ENCODE data around the gene TMEM130. TPM values are rescaled to one million over a fixed set of nuclear protein-coding genes. Genes with fewer than 3 reads are reported as not detected.
"Not testable (repeated sequence)": the region's sequence is repeated elsewhere in the genome, so short reads cannot be mapped to it uniquely, and the experiment has no call there.

Gene TMEM130
- total RNA-seq, 1 donor from 2014 or later, result not detected

- no peak for ATAC-seq
These were observed 7.3 kb upstream of the TMEM130 start for GRCh38 chr7:98877146-98877545.

GRCh38 chr7:98875501-98875900 lies 5.7 kb upstream of the TMEM130 start:
- ATAC-seq, result no peak

DNA sequence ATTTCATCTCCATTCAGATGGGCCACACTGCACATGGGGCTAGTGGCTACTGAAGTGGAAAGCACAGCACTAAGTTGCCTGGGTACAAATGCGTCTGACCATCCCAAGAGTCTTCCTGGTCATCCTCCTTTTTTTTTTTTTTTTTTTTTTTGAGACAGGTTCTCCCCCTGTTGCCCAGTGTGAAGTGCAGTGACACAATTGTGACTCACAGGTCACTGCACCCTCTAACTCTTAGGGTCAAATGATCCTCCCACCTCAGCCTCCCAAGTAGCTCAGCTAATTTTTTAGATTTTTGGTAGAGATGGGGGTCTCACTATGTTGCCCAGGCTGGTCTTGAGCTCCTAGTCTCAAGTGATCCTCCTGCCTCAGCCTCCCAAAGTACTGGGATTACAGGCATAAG lies 5.1 kb upstream of the TMEM130 start:
- no peak for ATAC-seq

GRCh38 chr7:98873610-98874009 lies 3.8 kb upstream of the TMEM130 start:
- ATAC-seq, result not testable (repeated sequence)

- no peak for ATAC-seq
These were observed 2.6 kb upstream of the TMEM130 start for GRCh38 chr7:98872328-98872924.

GRCh38 chr7:98870807-98871491 lies 1.1 kb upstream of the TMEM130 start:
- ATAC-seq, result no peak

GRCh38 chr7:98870121-98870651 lies 372 bp upstream of the TMEM130 start:
- peak; percentile 59 for ATAC-seq

DNA sequence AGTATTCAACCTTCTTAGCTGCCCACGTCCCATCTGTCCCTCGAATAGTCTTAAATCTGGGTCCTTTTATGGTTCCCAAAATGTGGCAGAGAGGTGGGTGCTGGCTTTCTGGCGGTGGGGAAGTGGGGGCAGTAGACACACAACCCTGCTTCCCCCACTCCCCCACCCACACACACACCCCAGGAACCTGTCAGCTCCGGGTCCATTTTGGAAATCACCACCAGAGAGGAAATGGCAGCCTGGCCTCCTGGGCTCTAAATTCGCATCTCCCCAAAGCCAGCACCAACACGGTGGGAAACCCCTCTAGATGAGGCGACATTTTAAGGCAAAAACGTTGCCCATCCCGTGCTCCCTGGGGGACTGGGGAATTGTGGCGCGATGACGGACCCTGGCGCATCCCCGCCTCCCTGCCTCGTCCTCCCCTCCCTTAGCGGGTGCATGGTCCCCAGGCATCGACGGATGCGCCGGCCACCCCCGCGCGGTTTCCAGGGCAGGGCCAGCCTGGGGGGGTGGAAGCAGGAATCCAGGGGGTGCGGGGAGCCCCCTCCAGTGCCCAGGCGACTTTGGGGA lies 702 bp downstream of the TMEM130 start:
- ATAC-seq, result no peak

- ATAC-seq, result no peak
These were observed 1.4 kb downstream of the TMEM130 start for GRCh38 chr7:98868450-98868849.

DNA sequence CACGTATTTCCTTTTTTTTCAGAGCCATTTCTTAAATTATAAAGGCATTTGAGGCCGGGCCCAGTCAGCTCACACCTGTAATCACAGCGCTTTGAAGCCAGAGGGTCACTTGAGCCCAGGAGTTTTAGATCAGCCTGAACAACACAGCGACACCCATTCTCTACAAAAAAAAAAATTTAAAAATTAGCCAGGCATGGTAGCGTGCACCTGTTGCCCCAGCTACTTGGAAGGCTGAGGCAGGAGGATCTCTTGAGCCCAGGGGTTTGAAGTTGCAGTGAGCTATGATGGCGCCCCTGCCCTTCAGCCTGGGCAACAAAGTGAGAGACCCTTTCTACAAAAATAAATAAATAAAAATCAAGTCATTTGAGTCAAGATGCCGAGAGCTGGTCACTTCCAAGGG lies 3.0 kb downstream of the TMEM130 start:
- no peak for ATAC-seq

- ATAC-seq, result no peak
These were observed 3.5 kb downstream of the TMEM130 start for GRCh38 chr7:98866351-98866750.

DNA sequence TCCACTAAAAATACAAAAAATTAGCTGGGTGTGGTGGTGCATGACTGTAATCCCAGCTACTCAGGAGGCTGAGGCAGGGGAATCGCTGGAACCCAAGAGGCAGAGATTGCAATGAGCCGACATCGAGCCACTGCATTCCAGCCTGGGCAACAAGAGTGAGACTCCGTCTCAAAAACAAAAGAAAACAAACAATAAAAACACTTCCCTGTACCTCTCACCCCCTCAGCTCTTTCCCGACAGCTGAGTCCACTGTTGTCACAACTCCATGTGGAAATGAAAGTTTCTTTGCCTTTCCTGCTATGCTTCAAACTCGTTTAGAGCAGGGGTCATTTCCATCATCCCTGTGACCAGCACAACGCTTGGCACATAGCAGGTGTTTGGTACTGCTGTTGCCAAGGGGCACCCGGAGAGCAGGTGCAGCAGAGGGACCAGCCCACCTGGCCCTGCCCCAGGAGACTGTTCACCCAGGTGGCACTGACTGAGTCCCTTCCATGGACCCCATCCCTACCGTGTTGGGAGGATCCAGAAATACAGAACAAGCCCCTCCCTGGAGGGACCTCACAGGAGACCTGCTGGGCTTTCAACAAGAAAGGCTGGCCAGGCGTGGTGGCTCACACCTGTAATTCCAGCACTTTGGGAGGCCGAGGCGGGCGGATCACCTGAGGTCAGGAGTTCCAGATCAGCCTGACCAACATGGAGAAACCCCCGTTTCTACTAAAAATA lies 4.9 kb downstream of the TMEM130 start:
- ATAC-seq, result no peak

DNA sequence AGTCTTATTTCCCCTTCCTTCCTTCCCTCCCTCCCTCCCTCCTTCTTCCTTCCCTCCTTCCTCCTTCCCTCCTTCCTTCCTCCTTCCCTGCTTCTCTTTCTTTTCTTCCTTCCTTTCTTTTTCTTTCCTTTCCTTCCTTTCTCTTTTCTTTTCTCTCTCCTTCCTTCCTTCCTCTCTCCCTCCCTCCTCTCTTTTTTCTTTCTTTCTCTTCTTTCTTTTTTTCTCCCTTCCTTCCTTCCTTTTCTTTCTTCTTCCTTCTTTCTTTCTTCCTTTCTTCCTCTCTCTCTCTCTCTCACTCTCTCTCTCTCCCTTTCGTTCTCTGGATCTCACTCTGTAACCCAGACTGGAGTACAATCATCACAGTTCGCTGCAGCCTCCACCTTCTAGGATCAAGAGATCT lies 6.2 kb downstream of the TMEM130 start:
- no peak for ATAC-seq

- ATAC-seq, result no peak
These were observed 6.9 kb downstream of the TMEM130 start for GRCh38 chr7:98862716-98863420.

- ATAC-seq, result no peak
These were observed 7.6 kb downstream of the TMEM130 start for GRCh38 chr7:98862203-98862602.

- ATAC-seq, result no peak
These were observed 9.7 kb downstream of the TMEM130 start for GRCh38 chr7:98860071-98860470.

DNA sequence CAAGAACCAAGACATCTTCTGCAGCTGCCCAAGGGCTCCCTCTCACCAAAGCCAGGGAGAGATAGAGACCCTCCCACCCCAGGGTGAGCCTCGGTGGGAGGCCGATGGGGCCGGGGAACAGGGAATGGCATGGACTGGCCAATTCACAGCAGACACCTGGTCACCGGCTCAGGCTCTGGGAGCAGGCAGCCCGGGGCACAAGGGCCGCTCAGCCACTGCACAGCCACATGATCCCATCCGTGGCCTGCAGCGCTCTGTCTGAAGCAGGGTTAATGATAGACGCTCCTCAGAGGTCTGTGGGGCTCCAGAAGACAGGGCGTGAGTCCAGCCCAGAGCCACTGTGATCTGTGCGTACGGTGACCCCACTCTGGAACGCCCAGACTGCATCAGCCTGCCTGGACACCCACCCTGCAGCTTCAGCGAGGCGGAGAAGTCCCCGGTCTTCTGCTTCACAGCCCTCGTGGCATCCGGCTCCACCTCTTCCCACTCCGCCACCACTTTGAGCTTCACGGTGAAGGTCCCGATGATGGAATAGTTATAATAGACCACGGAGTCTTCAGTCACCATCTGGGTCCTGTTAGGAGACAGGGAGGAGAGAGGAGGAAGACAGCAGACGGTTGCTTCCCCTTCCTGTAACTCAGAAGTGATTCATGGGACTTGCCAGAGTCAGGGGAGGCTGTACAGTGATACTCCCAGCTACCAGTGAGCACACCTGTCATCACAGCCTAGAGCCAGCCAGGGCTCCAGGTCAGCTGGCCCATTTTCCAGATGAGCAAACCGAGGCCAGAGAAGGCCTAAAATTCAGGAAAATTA lies 14.0 kb downstream of the TMEM130 start:
- ATAC-seq, result no peak

- no peak for ATAC-seq
These were observed 17.0 kb downstream of the TMEM130 start for GRCh38 chr7:98852826-98853225.

- no peak for ATAC-seq
These were observed 20.9 kb downstream of the TMEM130 start for GRCh38 chr7:98848918-98849317.

GRCh38 chr7:98842552-98842951 lies 27.3 kb downstream of the TMEM130 start:
- not testable (repeated sequence) for ATAC-seq

DNA sequence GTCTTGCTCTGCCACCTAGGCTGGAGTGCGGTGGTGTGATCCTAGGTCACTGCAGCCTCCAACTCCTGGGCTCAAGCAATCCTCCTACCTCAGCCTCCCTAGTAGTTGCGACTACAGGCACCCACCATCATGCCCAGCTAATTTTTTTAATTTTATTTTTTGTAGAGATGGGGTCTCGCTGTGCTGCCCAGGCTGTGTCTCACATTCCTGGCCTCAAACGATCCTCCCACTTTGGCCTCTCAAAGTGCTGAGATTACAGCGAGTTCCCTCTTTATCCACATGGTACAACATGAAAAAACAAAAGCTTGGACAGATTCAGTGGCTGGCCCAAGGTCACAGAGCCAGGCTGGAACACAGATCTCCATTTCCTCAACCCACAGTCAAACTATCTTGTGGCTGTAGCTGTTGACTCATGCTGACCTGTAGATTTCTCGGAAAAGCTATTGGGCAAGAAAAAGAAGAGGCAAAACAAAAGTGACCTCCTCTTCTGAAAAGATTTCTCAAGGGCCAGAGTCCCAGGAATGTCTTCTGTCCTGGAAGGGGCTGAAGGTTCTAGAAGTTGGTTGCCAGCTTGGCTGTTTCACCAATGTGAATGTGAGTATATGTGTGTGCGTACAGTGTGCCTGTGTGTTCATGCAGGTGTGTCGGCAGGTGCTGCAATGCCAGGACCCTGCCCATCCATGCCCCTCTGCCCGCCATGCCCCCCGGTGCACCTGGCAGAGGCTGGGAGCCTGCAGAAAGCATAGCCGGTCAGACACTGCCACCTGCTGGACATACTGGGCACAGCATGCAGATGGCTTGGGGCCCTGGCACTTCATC lies 28.4 kb downstream of the TMEM130 start:
- ATAC-seq, result peak; percentile 76
